ENCODE results near the gene MGAT5B. TPM values are rescaled to one million over a fixed set of nuclear protein-coding genes. Genes with fewer than 3 reads are reported as not detected.
"Not testable (repeated sequence)": the region's sequence is repeated elsewhere in the genome, so short reads cannot be mapped to it uniquely, and the experiment has no call there.

The MGAT5B gene
- total and polyA plus RNA-seq, 9 of the 15 experiments (the other 6 are each of a cell fraction or from before 2014, with no cell fraction given) = 0.09 to 0.43 (median 0.18) TPM; not detected in 4

DNA sequence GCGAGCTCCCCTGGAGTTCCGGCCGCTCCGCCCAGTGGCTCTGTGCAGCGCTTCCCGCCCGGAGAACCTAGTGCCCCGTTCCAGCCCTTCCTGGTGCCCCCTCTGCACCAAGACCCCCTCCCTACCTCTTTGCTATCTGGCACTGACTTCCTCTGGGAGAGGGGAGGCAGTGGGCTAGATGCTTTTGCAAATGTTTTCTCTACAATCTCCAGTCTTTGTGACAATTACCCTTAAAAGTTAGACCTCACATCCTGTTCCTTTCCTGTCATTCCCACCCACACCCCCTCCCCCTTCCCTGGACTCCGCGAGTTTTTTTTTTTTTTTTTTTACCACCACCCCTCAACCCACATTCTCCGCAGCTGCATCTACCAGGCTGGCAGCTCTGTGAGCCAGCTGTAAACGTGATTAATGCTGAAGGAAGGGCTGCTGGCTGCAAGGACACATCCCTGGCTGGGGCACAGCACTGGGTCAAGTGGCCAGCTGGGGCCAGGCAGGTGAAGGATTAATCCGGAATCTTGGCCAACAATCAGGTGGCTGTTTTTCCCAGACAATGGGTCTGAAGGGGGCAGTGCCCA, 101.5 kb downstream of the MGAT5B start:
- H4K20me1 ChIP-seq (replicated peaks; ENCODE audit: control insufficient read depth, insufficient read depth, low read length) = no peaks in the 10 kb centered on the region; the same call in 1 of the 2 replicates
- no peak for DNase-seq (ENCODE audit: extremely low read depth in 1 of 4, low spot score in 3 of 4)
- CTCF ChIA-PET (ENCODE audit: low intra/inter-chr PET ratio) = no interaction called here
- H3K27ac ChIP-seq (ENCODE audit: extremely low read depth, low read depth, low read length) = no peak overlapping the region
- in situ Hi-C loops (cut with MboI) = no loop called here
- no peaks in the 10 kb centered on the region for H3K36me3 ChIP-seq (ENCODE audit: control insufficient read depth, insufficient read depth, low read length)
- FAIRE-seq = no peak
- POLR2A ChIA-PET = no interaction called here
- peaks cover 48 to 82% of the 10 kb centered on the region in 2 experiments for H3K27me3 ChIP-seq (ENCODE audit: control insufficient read depth in 2 of 2, insufficient read depth in 2 of 2, low read length in 2 of 2)
- no peaks in the 10 kb centered on the region for H3K79me2 ChIP-seq (ENCODE audit: control insufficient read depth, insufficient read depth, low read length)
- H3K4me1 ChIP-seq (replicated peaks in 1 of 2; ENCODE audit: control insufficient read depth in 2 of 2, insufficient read depth in 2 of 2, low read length in 2 of 2) = peaks cover 0 to 9% of the 10 kb centered on the region in 2 experiments; a peak in 2 of 5 replicates
- no peaks in the 10 kb centered on the region for H3K9me3 ChIP-seq (replicated peaks; ENCODE audit: control insufficient read depth, insufficient read depth, low read depth, low read length)
- H3K4me3 ChIP-seq = no peak overlapping the region
- no peak overlapping the region for H3K9ac ChIP-seq (ENCODE audit: insufficient read depth in 1 of 2, low read depth in 2 of 2, low read length in 2 of 2)
- no peaks in the 10 kb centered on the region for H3K9me1 ChIP-seq (ENCODE audit: control insufficient read depth, insufficient read depth, low read length)
- ATAC-seq = no peak
- TF ChIP-seq ZNF766 (CRISPR knock-in tag; conservative IDR thresholded peaks at IDR 0.05) = no peak
- TF ChIP-seq POLR3G (IDR thresholded peaks at IDR 0.05; ENCODE audit: extremely low read depth, insufficient read length, insufficient replicate concordance) = no peak
- TF ChIP-seq, protein P1, sequence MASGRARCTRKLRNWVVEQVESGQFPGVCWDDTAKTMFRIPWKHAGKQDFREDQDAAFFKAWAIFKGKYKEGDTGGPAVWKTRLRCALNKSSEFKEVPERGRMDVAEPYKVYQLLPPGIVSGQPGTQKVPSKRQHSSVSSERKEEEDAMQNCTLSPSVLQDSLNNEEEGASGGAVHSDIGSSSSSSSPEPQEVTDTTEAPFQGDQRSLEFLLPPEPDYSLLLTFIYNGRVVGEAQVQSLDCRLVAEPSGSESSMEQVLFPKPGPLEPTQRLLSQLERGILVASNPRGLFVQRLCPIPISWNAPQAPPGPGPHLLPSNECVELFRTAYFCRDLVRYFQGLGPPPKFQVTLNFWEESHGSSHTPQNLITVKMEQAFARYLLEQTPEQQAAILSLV (tag; IDR thresholded peaks at IDR 0.05) = no peak
- TF ChIP-seq ASH1L (IDR thresholded peaks at IDR 0.05; ENCODE audit: borderline replicate concordance, low read depth, partially characterized antibody) = no peak
- TF ChIP-seq NR2C2 (CRISPR knock-in tag; IDR thresholded peaks at IDR 0.05) = no peak
- no peak for TF ChIP-seq NR2C2 (tag; IDR thresholded peaks at IDR 0.05)
- no peak for TF ChIP-seq EHMT2 (IDR thresholded peaks at IDR 0.05)
- H3K4me2 ChIP-seq (ENCODE audit: insufficient read depth, low read length) = no peak overlapping the region
- H2AFZ ChIP-seq (ENCODE audit: low read depth, low read length) = no peak overlapping the region
- intact Hi-C loops (cut with micrococcal nuclease) = no loop called here
- BruUV-seq (replicated peaks) = no TSS peak
- WGBS (ENCODE audit: insufficient coverage, low coverage, missing lambda C conversion rate) = 4% methylated on average over 11 of the region's 13 CpGs

DNA sequence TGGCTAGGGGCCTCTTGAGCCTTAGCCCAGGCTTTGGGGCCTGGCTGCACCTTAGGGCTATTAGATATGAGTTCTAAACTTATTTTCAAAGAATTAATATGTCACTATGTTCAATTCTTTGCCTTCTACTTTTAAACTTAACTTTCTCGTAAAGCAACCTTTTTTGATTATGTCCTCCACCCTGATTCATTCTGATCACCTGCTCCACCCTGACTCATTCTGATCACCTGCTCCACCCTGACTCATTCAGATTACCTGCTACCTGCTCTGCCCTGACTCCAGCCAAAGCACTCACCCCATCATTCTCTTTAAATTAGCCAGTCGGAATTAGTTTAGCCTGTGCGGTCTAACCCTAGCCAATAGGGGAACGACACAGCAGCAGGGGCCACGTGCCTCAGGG, 102.0 kb downstream of the MGAT5B start:
- CTCF ChIA-PET (ENCODE audit: low intra/inter-chr PET ratio); DNase-seq (ENCODE audit: extremely low read depth in 1 of 4, low spot score in 3 of 4); H3K36me3 ChIP-seq (ENCODE audit: control insufficient read depth, insufficient read depth, low read length); FAIRE-seq; H3K4me3 ChIP-seq; H2AFZ ChIP-seq (ENCODE audit: low read depth, low read length); in situ Hi-C loops (cut with MboI); H3K27ac ChIP-seq (ENCODE audit: extremely low read depth, low read depth, low read length); H3K9me1 ChIP-seq (ENCODE audit: control insufficient read depth, insufficient read depth, low read length); POLR2A ChIA-PET; H3K9me3 ChIP-seq (replicated peaks; ENCODE audit: control insufficient read depth, insufficient read depth, low read depth, low read length); ATAC-seq; H4K20me1 ChIP-seq (replicated peaks; ENCODE audit: control insufficient read depth, insufficient read depth, low read length); H3K4me1 ChIP-seq (replicated peaks in 1 of 2; ENCODE audit: control insufficient read depth in 2 of 2, insufficient read depth in 2 of 2, low read length in 2 of 2); intact Hi-C loops (cut with micrococcal nuclease); H3K4me2 ChIP-seq (ENCODE audit: insufficient read depth, low read length); BruUV-seq (replicated peaks); H3K79me2 ChIP-seq (ENCODE audit: control insufficient read depth, insufficient read depth, low read length); H3K9ac ChIP-seq (ENCODE audit: insufficient read depth in 1 of 2, low read depth in 2 of 2, low read length in 2 of 2): not testable (repeated sequence)
- H3K27me3 ChIP-seq (ENCODE audit: control insufficient read depth in 2 of 2, insufficient read depth in 2 of 2, low read length in 2 of 2) = peaks cover 48 to 85% of the 10 kb centered on the region in 2 experiments
- 5% methylated on average over 5 of the region's 5 CpGs for WGBS (ENCODE audit: insufficient coverage, low coverage, missing lambda C conversion rate)
